Stimulated activated CD8-positive, alpha-beta memory T cell treated with anti-CD3 and anti-CD28 coated beads, Interleukin-7, amount 100 ng/mL, for 4 hours (primary cell): ENCODE measurements around the gene RALGAPA1.

Source experiments
- DNase-seq, 2 donors: peaks; one replicate each; pipeline ENCODE4 v3.0.0-alpha.2; 2020; ENCODE audit warnings: low read depth in 2 of 2

The RALGAPA1 gene

DNA sequence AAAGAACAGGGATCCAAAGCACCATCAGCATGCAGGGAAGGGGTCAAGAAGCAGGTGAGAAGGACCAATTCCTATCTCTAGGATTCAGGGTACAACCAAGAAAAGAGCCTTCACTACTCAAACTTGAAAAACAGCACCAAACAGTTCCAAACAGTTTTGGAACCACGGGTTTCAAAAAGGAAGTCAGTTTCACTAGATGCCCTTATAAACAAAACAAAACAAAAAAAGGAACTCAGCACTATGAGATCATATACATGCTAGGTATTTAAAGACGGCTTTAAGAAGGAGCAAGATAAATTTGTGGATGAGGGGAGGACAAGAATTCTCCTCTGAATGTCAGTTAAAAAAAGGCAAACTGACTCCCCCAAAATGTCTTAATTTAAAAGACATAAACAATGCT lies 269.1 kb downstream of the RALGAPA1 start:
- DNase-seq = no peak

DNA sequence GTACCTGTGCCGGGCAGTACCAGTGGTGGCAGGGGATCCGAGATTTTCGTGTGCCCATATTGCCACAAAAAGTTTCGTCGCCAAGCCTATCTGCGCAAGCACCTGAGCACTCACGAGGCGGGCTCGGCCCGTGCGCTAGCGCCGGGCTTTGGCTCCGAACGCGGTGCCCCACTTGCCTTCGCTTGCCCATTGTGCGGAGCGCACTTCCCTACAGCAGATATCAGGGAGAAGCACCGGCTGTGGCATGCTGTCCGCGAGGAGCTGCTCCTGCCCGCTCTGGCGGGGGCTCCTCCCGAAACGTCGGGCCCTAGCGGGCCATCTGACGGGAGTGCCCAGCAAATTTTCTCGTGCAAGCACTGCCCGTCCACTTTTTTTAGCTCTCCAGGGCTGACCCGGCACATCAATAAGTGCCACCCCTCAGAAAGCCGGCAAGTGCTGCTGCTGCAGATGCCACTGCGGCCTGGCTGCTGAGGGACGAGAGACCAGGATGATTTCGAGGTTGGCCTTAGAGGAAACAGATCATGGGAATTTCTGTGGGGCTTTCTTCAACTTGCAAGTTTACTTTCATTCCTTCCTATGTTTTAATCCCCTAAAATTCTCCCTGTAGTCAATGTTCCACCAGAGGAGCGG lies 273.5 kb downstream of the RALGAPA1 start:
- no peak for DNase-seq

DNA sequence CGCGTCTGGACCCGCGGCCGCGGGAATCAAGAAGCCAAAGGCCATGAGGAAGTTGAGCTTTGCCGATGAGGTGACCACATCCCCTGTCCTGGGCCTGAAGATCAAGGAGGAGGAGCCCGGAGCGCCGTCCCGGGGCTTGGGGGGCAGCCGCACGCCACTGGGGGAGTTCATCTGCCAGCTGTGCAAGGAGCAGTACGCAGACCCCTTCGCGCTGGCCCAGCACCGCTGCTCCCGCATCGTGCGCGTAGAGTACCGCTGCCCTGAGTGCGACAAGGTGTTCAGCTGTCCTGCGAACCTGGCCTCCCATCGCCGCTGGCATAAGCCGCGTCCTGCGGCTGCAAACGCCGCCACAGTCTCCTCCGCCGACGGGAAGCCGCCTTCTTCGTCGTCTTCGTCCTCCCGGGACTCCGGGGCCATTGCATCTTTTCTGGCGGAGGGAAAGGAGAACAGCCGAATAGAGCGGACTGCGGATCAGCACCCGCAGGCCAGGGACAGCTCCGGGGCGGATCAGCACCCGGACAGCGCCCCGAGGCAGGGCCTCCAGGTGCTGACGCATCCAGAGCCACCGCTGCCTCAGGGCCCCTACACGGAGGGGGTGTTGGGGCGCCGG lies 274.1 kb downstream of the RALGAPA1 start:
- DNase-seq = peak in 1 of 2 donors; percentile 43

GRCh38 chr14:35534208-35534872 lies 274.8 kb downstream of the RALGAPA1 start:
- no peak for DNase-seq

- peak in 1 of 2 donors; percentile 51 for DNase-seq
These were observed 275.5 kb downstream of the RALGAPA1 start, which contains the start of gene INSM2 for GRCh38 chr14:35533357-35534207. Gene INSM2, plus strand, starts transcription at chr14:35534164. Its CDS starts 89 bp downstream, at chr14:35534253.

GRCh38 chr14:35532783-35533356 lies 276.2 kb downstream of the RALGAPA1 start:
- DNase-seq = no peak

DNA sequence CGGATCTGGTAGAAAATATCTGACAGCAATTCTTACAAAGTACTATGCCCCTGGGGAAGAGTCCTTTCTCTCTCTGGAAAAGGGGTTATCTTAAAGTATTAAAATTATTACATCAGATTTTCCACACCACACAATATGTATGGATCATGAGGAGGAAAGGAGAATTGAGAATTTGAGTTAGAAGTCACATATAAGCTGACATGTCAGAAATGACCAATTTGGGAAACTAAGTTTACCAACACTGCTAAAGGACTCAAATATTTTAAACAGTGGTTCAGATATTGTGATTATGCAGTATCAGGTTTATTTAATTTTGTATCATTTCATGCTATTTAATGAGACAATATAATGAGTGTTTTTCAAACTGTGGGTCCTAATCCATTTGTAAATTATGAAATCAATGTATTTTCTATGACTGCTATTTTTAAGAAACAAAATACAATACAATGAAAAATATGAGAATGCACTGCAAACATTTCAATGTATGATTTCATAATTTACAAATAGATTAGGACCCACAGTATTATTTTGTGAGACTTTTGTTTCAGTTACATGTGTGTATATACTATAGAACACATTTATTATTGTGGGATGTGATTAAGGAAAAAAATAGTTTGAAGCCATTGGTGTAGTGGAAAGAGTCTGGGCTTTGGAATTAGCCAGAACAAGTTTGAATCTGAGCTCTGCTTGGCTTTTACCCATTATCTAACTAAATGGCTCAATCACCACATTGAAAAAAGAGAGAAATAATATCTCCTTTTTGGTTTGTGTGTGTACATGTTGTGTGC lies 276.9 kb downstream of the RALGAPA1 start:
- no peak for DNase-seq

GRCh38 chr14:35526962-35527361 lies 282.1 kb downstream of the RALGAPA1 start:
- DNase-seq = no peak

- no peak for DNase-seq
These were observed 283.4 kb downstream of the RALGAPA1 start for GRCh38 chr14:35525695-35526094.

GRCh38 chr14:35519986-35520385 lies 289.1 kb downstream of the RALGAPA1 start:
- DNase-seq = no peak

- no peak for DNase-seq
These were observed 293.2 kb downstream of the RALGAPA1 start for GRCh38 chr14:35515916-35516315.

GRCh38 chr14:35512765-35513164 lies 296.3 kb downstream of the RALGAPA1 start:
- DNase-seq = no peak

GRCh38 chr14:35509846-35510245 lies 299.2 kb downstream of the RALGAPA1 start:
- DNase-seq = no peak

DNA sequence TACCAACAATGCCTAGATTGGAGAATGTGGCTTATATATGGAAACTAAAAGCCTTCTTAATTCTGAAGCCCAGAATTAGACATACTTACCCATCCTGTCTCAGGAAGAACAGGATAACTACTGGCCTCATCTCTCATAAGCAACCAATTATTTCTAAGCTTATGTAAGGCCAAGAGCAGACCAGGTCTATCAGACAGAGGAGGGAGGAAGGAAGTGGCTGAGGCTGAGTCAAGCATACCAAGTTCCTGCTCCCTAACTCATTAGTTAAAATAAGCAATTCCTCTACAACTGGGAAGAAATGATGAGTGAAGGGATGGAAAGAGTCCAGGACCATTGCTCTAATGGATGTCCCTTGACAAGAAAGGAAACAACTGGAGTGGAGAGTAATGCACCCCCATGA lies 302.2 kb downstream of the RALGAPA1 start:
- DNase-seq = no peak

DNA sequence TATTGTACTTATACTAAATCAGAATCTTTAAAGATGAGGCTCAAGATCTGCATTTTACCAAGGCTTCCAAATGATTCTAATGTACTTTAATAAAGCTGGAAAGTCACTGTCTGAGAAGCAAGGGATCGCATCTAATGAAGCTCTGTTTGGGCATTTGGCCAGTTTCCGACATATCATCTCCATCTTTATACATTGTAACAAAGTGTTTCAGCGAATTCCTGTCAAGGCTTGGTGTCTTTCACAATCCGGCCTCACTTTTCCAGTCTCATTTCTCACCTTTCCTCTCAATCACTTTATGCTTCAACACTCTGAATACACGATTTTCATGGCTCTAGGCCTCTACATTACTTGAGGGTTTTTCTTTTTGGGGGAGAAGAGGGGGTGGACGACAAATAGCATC lies 302.6 kb downstream of the RALGAPA1 start:
- DNase-seq = no peak

DNA sequence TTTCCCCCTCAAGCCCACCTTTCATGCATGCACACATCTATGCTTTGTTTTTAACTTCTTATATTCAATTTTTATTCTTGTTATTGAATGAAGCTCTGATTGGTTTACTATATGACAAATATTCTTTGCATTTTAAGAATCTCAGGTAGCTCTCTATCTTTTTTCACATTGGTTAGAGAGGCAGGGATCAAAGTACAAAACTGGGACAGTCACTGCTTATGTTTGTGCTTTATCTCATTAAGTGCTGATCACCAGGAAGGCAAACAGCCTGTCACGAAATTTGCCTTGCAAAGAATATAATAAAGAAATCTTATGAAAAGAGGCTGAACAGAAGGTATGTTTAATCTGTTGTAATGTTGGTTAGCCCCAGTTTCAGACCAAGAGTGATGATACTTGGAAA lies 304.8 kb downstream of the RALGAPA1 start:
- no peak for DNase-seq

DNA sequence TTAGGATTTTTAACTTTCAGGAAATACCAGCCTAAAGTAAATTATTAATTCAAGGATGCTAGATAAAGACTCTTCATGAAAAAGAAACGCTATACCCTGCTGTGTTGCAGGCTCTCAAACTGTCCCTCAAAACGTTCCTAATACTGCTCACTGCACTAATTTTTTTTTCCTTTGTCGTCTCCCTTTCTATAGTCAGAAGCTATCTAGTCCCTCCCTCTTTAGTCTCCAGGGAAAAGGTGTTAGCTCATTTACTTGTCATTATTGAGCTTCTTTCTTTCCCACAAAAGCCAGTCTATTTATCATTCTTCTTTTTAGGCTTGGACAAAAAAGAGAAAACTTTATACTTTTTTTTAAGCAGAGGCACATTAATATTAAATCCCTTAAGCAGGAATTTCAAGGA lies 305.4 kb downstream of the RALGAPA1 start:
- no peak for DNase-seq

GRCh38 chr14:35499180-35499579 lies 309.9 kb downstream of the RALGAPA1 start:
- no peak for DNase-seq

DNA sequence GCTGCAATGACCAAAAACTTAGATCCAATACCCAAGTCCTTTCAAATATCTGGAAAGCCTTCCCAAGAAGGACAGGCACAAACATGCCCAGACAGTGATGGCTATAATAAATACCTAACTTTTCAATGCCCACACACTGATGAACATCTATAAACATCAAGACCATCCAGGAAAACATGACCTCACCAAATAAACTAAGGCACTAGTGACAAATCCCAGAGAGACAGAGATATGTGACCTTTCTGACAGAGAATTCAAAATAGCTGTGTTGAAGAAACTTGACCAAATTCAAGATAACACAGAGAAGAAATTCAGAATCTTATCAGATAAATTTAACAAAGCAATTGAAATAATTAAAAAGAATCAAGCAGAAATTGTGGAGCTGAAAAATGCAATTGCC lies 313.8 kb downstream of the RALGAPA1 start:
- no peak for DNase-seq

GRCh38 chr14:35492569-35493014 lies 316.5 kb downstream of the RALGAPA1 start:
- DNase-seq = no peak
